Measurements from ENCODE around the gene TMEM207.
A peak's percentile ranks its signal among the peaks of the same experiment; 100 is the strongest.

The TMEM207 gene

DNA sequence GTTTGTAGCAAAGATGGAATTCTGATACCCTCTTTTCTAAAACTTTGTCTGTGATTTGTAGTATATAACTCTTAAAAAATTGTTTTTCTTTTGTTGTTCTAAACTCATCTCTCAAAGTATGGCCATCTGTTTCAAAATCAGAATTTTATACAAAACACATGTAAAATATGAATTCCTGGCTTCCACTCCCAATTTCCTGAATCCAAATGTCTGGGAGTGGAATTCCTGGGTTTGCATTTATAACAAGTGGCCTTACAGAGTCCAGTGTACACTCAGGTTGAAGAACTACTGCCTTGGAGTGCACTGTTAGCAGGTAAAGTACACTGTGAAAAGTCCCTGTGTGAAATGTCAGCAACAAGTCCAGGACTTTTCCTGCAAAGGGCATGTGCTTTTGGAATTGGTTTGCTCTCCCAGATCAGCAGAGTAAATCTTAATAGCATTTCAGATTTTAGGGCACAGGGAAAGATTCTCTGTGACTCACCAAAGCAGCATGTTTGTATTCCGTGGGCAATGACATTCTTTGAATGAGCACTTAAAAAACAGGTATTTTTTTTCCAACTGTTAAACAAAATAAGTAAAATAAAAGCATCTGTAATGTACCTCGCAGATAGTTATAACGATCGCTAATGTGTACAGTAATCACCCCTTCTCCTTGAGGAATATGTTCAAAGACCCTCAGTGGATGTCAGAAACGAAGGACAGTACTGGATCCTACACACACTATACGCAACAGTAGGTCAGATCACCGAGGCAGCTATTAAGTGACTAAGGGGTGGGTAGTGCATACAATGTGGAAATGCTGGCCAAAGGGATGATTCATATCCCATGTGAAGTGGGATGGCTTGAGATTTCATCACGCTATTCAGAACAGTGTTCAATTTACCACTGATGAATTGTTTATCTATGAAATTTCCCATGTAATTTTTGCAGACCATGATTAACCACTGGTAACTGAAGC lies 63.7 kb downstream of the TMEM207 start:
- no peak overlapping the region for H3K4me3 ChIP-seq (ENCODE audit: control insufficient read depth, low read depth, low read length)
- DNase-seq (ENCODE audit: low read depth): peak; percentile 99
- TF ChIP-seq, protein P1, sequence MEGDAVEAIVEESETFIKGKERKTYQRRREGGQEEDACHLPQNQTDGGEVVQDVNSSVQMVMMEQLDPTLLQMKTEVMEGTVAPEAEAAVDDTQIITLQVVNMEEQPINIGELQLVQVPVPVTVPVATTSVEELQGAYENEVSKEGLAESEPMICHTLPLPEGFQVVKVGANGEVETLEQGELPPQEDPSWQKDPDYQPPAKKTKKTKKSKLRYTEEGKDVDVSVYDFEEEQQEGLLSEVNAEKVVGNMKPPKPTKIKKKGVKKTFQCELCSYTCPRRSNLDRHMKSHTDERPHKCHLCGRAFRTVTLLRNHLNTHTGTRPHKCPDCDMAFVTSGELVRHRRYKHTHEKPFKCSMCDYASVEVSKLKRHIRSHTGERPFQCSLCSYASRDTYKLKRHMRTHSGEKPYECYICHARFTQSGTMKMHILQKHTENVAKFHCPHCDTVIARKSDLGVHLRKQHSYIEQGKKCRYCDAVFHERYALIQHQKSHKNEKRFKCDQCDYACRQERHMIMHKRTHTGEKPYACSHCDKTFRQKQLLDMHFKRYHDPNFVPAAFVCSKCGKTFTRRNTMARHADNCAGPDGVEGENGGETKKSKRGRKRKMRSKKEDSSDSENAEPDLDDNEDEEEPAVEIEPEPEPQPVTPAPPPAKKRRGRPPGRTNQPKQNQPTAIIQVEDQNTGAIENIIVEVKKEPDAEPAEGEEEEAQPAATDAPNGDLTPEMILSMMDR (conservative IDR thresholded peaks at IDR 0.05; ENCODE audit: control insufficient read depth, insufficient read depth, low read depth, low read length): no peak

DNA sequence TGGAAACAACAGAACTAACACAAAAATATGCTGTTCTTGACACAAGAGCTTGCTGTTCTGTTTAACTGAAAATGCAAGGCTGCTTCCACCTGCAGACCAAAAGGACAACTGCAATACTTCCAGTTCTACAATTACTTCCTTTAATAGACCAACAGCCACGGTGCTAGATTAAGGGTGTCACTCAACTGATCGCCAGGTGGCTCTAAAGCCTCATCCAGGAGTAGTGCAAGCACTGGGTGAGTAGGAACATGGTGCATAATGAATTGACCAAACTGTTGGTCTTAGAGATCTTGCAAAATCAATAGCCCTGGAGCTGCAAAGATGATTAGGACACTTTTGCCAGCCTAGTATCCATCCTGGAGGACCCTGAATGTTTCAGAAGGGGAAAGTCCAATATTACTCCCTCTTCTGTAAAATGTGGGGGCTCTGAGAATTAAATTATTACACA lies 65.4 kb downstream of the TMEM207 start:
- peak; percentile 69 for DNase-seq (ENCODE audit: low read depth)
- TF ChIP-seq, protein P1 (conservative IDR thresholded peaks at IDR 0.05; ENCODE audit: control insufficient read depth, insufficient read depth, low read depth, low read length): peak; percentile 52
- no peak overlapping the region for H3K4me3 ChIP-seq (ENCODE audit: control insufficient read depth, low read depth, low read length)

DNA sequence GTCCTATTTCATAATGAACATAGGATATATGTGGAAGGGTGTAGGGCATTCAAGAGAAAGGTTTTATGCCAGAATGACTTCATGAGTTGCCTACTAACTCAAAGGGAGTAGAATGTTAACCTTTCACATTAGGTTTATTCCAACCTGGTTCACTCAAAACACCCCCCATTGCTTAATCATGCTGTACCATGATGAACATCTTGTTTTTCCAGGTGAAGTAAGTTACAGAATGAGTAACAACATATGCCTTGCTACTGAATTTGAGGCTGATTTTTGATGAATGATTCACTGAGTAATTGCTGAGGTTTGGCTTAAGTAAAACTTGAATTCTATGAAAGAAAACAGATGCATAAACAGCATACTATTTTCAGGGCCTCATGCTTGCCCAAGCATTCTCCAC lies 67.6 kb downstream of the TMEM207 start:
- TF ChIP-seq, protein P1 (conservative IDR thresholded peaks at IDR 0.05; ENCODE audit: control insufficient read depth, insufficient read depth, low read depth, low read length): no peak
- H3K4me3 ChIP-seq (ENCODE audit: control insufficient read depth, low read depth, low read length): no peak overlapping the region
- peak; percentile 96 for DNase-seq (ENCODE audit: low read depth)

DNA sequence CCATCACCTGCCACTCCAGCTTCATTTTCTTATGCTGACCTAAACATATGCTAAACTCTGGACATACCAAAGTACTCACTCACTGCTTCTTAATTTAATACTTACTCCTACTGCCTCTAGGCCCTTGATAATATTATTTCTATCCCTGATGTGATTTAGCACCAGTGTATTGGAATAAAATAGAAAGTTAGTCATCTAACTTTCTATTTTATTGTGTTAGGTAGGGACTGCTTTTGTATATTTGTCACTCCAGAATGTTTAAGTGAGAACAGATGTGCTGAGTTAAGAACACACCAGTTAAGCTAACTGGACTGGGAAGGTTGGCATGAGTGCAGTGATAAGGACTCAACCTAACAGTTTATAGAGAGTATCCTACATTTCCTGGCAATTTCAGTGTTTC lies 68.3 kb downstream of the TMEM207 start:
- TF ChIP-seq, protein P1 (conservative IDR thresholded peaks at IDR 0.05; ENCODE audit: control insufficient read depth, insufficient read depth, low read depth, low read length): no peak
- no peak overlapping the region for H3K4me3 ChIP-seq (ENCODE audit: control insufficient read depth, low read depth, low read length)
- DNase-seq (ENCODE audit: low read depth): peak; percentile 76

DNA sequence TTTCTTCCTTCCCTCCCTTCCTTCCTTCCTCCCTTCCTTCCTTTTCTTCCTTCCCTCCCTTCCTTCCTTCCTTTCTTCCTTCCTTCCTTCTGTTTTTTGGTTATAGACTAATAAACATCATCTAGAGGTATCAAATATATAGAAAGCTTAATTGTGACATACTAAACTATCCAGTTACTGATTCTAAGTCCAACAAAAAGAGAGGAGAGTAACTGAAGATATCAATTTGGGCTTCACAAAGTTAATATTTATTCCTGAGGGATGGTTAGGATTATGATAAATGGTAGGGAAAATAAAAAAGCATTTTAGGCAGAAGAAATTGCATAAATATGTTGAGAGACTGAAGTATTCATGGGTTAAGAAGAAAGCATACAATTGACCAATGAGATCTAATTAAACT lies 69.5 kb downstream of the TMEM207 start:
- no peak overlapping the region for H3K4me3 ChIP-seq (ENCODE audit: control insufficient read depth, low read depth, low read length)
- DNase-seq (ENCODE audit: low read depth): no peak
- TF ChIP-seq, protein P1 (conservative IDR thresholded peaks at IDR 0.05; ENCODE audit: control insufficient read depth, insufficient read depth, low read depth, low read length): no peak
